Posterior vena cava (tissue), 2 donors: Measurements from ENCODE around the gene NCLN. TPM values are rescaled to one million over a fixed set of nuclear protein-coding genes. Genes with fewer than 3 reads are reported as not detected.
A peak's percentile ranks its signal among the peaks of the same experiment; 100 is the strongest.
"Not testable (repeated sequence)": the region's sequence is repeated elsewhere in the genome, so short reads cannot be mapped to it uniquely, and the experiment has no call there.

ENCODE experiments used
- DNase-seq: peaks from one replicate; pipeline ENCODE4 v3.0.0-alpha.2; 2020; ENCODE audit warnings: low spot score
- intact Hi-C, 2 donors: fragments of 100-400 bp; cut with DNase I; formaldehyde crosslinking; loops; one replicate each; pipeline versions ENCODE4 v1.14.1 to v1.14.2; 2022 to 2023
- total RNA-seq, 2 donors: library from RNA; stranded (reverse); fragmentation: NEBNext Ultra II Directional; extraction: Animal tissue kit (Norgen Biotek cat#: 25700); gene quantifications; one replicate each; pipeline ENCODE4 v1.2.1, GENCODE V29; 2021
- donor health status: DM: yes; HTN: yes; CAD: no.
- donor health status: DM: yes; HTN: yes; CAD: no.

NCLN gene
- total RNA-seq, 2 donors from 2014 or later: 37.7 to 40.4 TPM

GRCh38 chr19:3176715-3177501, 8.8 kb upstream of the NCLN start:
- peak; percentile 77 for DNase-seq
- intact Hi-C loops: no loop called here

GRCh38 chr19:3178377-3178972, 7.3 kb upstream of the NCLN start, which contains the start of gene S1PR4:
Gene S1PR4 (plus strand): TSS chr19:3178769. CDS start chr19:3178793, 24 bp downstream.
- peak; percentile 81 for DNase-seq
- intact Hi-C loops: no loop called here

GRCh38 chr19:3178973-3179738, 6.6 kb upstream of the NCLN start:
- DNase-seq: peak; percentile 82
- intact Hi-C loops: no loop called here

GRCh38 chr19:3179739-3180293, 5.9 kb upstream of the NCLN start:
- peak; percentile 77 for DNase-seq
- intact Hi-C loops: no loop called here

GRCh38 chr19:3183721-3184641, 1.7 kb upstream of the NCLN start:
- intact Hi-C loops: no loop called here
- DNase-seq: no peak

- intact Hi-C loops: no loop called here
- DNase-seq: no peak
These were observed 776 bp upstream of the NCLN start for GRCh38 chr19:3184847-3185460.

GRCh38 chr19:3186160-3186688, 494 bp downstream of the NCLN start:
- peak; percentile 84 for DNase-seq
- intact Hi-C loops: no loop called here

- intact Hi-C loops: no loop called here
- DNase-seq: no peak
These were observed 1.3 kb downstream of the NCLN start for GRCh38 chr19:3186891-3187661.

GRCh38 chr19:3187662-3188511, 2.2 kb downstream of the NCLN start:
- no peak for DNase-seq
- intact Hi-C loops: no loop called here

- intact Hi-C loops: no loop called here
- peak; percentile 84 for DNase-seq
These were observed 3.2 kb downstream of the NCLN start for GRCh38 chr19:3188627-3189596.

GRCh38 chr19:3189702-3190469, 4.2 kb downstream of the NCLN start:
- intact Hi-C loops: no loop called here
- DNase-seq: no peak

- DNase-seq: no peak
- intact Hi-C loops: no loop called here
These were observed 4.7 kb downstream of the NCLN start for GRCh38 chr19:3190470-3190770.

- DNase-seq: no peak
These were observed 5.4 kb downstream of the NCLN start for GRCh38 chr19:3190921-3191805.

GRCh38 chr19:3191806-3192104, 6.0 kb downstream of the NCLN start:
- DNase-seq, intact Hi-C loops: not testable (repeated sequence)

More at GRCh38 chr19:3190921-3191805, 5.4 kb downstream of the NCLN start:
- intact Hi-C loops: no loop called here
